Superior temporal gyrus (tissue), 1 donor: Measurements from ENCODE around the gene NPIPA1.
A peak's percentile ranks its signal among the peaks of the same experiment; 100 is the strongest.
"Not testable (repeated sequence)": the region's sequence is repeated elsewhere in the genome, so short reads cannot be mapped to it uniquely, and the experiment has no call there.

ENCODE experiments used
- DNase-seq: peaks from one replicate; pipeline ENCODE4 v3.0.0-alpha.2; 2016; ENCODE audit errors: extremely low spot score

Gene NPIPA1

GRCh38 chr16:14937143-14937542 is at the start of gene NPIPA1:
NPIPA1 (plus strand) TSS chr16:14937443; CDS start chr16:14937443, 0 bp downstream.
- not testable (repeated sequence) for DNase-seq

GRCh38 chr16:14892111-14892510 is 45.1 kb upstream of the NPIPA1 start:
- DNase-seq = not testable (repeated sequence)

GRCh38 chr16:14895382-14895781 is 41.9 kb upstream of the NPIPA1 start:
- DNase-seq = not testable (repeated sequence)

GRCh38 chr16:14896023-14896422 is 41.2 kb upstream of the NPIPA1 start:
- not testable (repeated sequence) for DNase-seq

- DNase-seq = not testable (repeated sequence)
Observed at GRCh38 chr16:14897006-14897664, 40.1 kb upstream of the NPIPA1 start.

- DNase-seq = not testable (repeated sequence)
Observed at GRCh38 chr16:14898162-14898561, 39.1 kb upstream of the NPIPA1 start.

GRCh38 chr16:14903191-14903957 is 33.9 kb upstream of the NPIPA1 start:
- DNase-seq = not testable (repeated sequence)

- DNase-seq = not testable (repeated sequence)
Observed at GRCh38 chr16:14909744-14910143, 27.5 kb upstream of the NPIPA1 start.

- DNase-seq = not testable (repeated sequence)
Observed at GRCh38 chr16:14910833-14911629, 26.2 kb upstream of the NPIPA1 start.

- not testable (repeated sequence) for DNase-seq
Observed at GRCh38 chr16:14911954-14912353, 25.3 kb upstream of the NPIPA1 start.

- DNase-seq = not testable (repeated sequence)
Observed at GRCh38 chr16:14912588-14912987, 24.7 kb upstream of the NPIPA1 start.

- DNase-seq = not testable (repeated sequence)
Observed at GRCh38 chr16:14918504-14918903, 18.7 kb upstream of the NPIPA1 start.

- not testable (repeated sequence) for DNase-seq
Observed at GRCh38 chr16:14919837-14920600, 17.2 kb upstream of the NPIPA1 start.

GRCh38 chr16:14922285-14922684 is 15.0 kb upstream of the NPIPA1 start:
- DNase-seq = not testable (repeated sequence)

GRCh38 chr16:14922968-14923367 is 14.3 kb upstream of the NPIPA1 start:
- DNase-seq = not testable (repeated sequence)

GRCh38 chr16:14923394-14924088 is 13.7 kb upstream of the NPIPA1 start:
- DNase-seq = not testable (repeated sequence)

- DNase-seq = not testable (repeated sequence)
Observed at GRCh38 chr16:14924359-14924758, 12.9 kb upstream of the NPIPA1 start.

- not testable (repeated sequence) for DNase-seq
Observed at GRCh38 chr16:14924982-14925381, 12.3 kb upstream of the NPIPA1 start.

- peak; percentile 1 for DNase-seq
Observed at GRCh38 chr16:14928064-14928714, 9.1 kb upstream of the NPIPA1 start.

GRCh38 chr16:14929176-14929575 is 8.1 kb upstream of the NPIPA1 start:
- DNase-seq = not testable (repeated sequence)
